ENCODE results near the gene WDR1. TPM values are rescaled to one million over a fixed set of nuclear protein-coding genes. Genes with fewer than 3 reads are reported as not detected.
A peak's percentile ranks its signal among the peaks of the same experiment; 100 is the strongest.

WDR1 gene
- total RNA-seq, 2 experiments from 2014 or later = 371 to 372 TPM

- Mint-ChIP-seq H3K9me3 (no peaks in the 10 kb centered on the region), H3K27me3 (no peaks in the 10 kb centered on the region), H3K4me1 (peaks cover 64% of the 10 kb centered on the region), H3K4me3 (peak overlapping the region; percentile 97), H3K36me3 (peaks cover 40% of the 10 kb centered on the region), H3K27ac (peak overlapping the region; percentile 93)
- ATAC-seq (ENCODE audit: low read depth) (no peak), DNase-seq (no peak)
- POLR2A ChIA-PET = interaction anchor here (0.7 to 4.9 kb wide), 3 partner anchors 9 to 20 kb away, joined by 3 to 104 read pairs (median 3); no protein-coding TSS in a partner anchor
These were observed 1.3 kb downstream of the WDR1 start for GRCh38 chr4:10115271-10115796.

- Mint-ChIP-seq H3K36me3 (peaks cover 45% of the 10 kb centered on the region), H3K4me3 (peak overlapping the region; percentile 97), H3K9me3 (no peaks in the 10 kb centered on the region), H3K27me3 (no peaks in the 10 kb centered on the region), H3K27ac (peak overlapping the region; percentile 60), H3K4me1 (peaks cover 72% of the 10 kb centered on the region)
- DNase-seq = no peak
- POLR2A ChIA-PET = interaction anchor here (0.7 to 1.2 kb wide), 2 partner anchors 9 to 13 kb away, joined by 3 read pairs; no protein-coding TSS in a partner anchor
- ATAC-seq (ENCODE audit: low read depth) = no peak
These were observed 2.0 kb downstream of the WDR1 start for GRCh38 chr4:10114607-10115006.

GRCh38 chr4:10114147-10114546 is 2.5 kb downstream of the WDR1 start:
- ATAC-seq (ENCODE audit: low read depth) (no peak), DNase-seq (no peak)
- Mint-ChIP-seq H3K4me3 (peak overlapping the region; percentile 97), H3K4me1 (peaks cover 76% of the 10 kb centered on the region), H3K9me3 (no peaks in the 10 kb centered on the region), H3K27me3 (no peaks in the 10 kb centered on the region), H3K36me3 (peaks cover 47% of the 10 kb centered on the region), H3K27ac (peak overlapping the region; percentile 30)
- POLR2A ChIA-PET = interaction anchor here (0.7 to 1.2 kb wide), 2 partner anchors 8 to 12 kb away, joined by 3 read pairs; no protein-coding TSS in a partner anchor

- peak overlapping the region; percentile 30 for H3K27ac Mint-ChIP-seq
- peaks cover 76% of the 10 kb centered on the region for H3K4me1 Mint-ChIP-seq
- H3K27me3 Mint-ChIP-seq = no peaks in the 10 kb centered on the region
- H3K4me3 Mint-ChIP-seq = peak overlapping the region; percentile 97
- H3K36me3 Mint-ChIP-seq = peaks cover 53% of the 10 kb centered on the region
- no peaks in the 10 kb centered on the region for H3K9me3 Mint-ChIP-seq
- POLR2A ChIA-PET = interaction anchor here (1.0 to 1.5 kb wide), 3 partner anchors 12 to 19 kb away, joined by 3 to 6 read pairs (median 3); no protein-coding TSS in a partner anchor
- ATAC-seq (ENCODE audit: low read depth) = no peak
- no peak for DNase-seq
These were observed 3.1 kb downstream of the WDR1 start for GRCh38 chr4:10113362-10114047.

- Mint-ChIP-seq H3K4me3 (peak overlapping the region; percentile 58), H3K9me3 (no peaks in the 10 kb centered on the region), H3K4me1 (peaks cover 76% of the 10 kb centered on the region), H3K27ac (no peak overlapping the region), H3K36me3 (peaks cover 56% of the 10 kb centered on the region), H3K27me3 (no peaks in the 10 kb centered on the region)
- no peak for DNase-seq
- POLR2A ChIA-PET = interaction anchor here (1.0 to 1.5 kb wide), 2 partner anchors 17 to 19 kb away, joined by 3 to 6 read pairs; no protein-coding TSS in a partner anchor
- ATAC-seq (ENCODE audit: low read depth) = no peak
These were observed 3.8 kb downstream of the WDR1 start for GRCh38 chr4:10112658-10113284.

GRCh38 chr4:10111067-10111801 is 5.4 kb downstream of the WDR1 start:
- H3K9me3 Mint-ChIP-seq = no peaks in the 10 kb centered on the region
- H3K4me3 Mint-ChIP-seq = peak overlapping the region; percentile 39
- H3K4me1 Mint-ChIP-seq = peaks cover 82% of the 10 kb centered on the region
- POLR2A ChIA-PET = interaction anchor here (1.0 to 7.6 kb wide), 3 partner anchors 9 to 71 kb away, joined by 3 to 40 read pairs (median 3); no protein-coding TSS in a partner anchor
- no peaks in the 10 kb centered on the region for H3K27me3 Mint-ChIP-seq
- peak overlapping the region; percentile 76 for H3K27ac Mint-ChIP-seq
- peaks cover 59% of the 10 kb centered on the region for H3K36me3 Mint-ChIP-seq
- ATAC-seq (ENCODE audit: low read depth) = no peak
- no peak for DNase-seq

GRCh38 chr4:10109995-10110670 is 6.5 kb downstream of the WDR1 start:
- no peaks in the 10 kb centered on the region for H3K27me3 Mint-ChIP-seq
- no peak for DNase-seq
- peak; percentile 22 for ATAC-seq (ENCODE audit: low read depth)
- H3K4me1 Mint-ChIP-seq = peaks cover 92% of the 10 kb centered on the region
- H3K9me3 Mint-ChIP-seq = no peaks in the 10 kb centered on the region
- peak overlapping the region; percentile 71 for H3K4me3 Mint-ChIP-seq
- POLR2A ChIA-PET = interaction anchor here (1.0 to 7.6 kb wide), 2 partner anchors 8 to 15 kb away, joined by 3 to 40 read pairs; no protein-coding TSS in a partner anchor
- H3K27ac Mint-ChIP-seq = peak overlapping the region; percentile 35
- peaks cover 57% of the 10 kb centered on the region for H3K36me3 Mint-ChIP-seq

GRCh38 chr4:10108818-10109783 is 7.5 kb downstream of the WDR1 start:
- Mint-ChIP-seq H3K4me1 (peaks cover 92% of the 10 kb centered on the region), H3K4me3 (peak overlapping the region; percentile 71), H3K36me3 (peaks cover 58% of the 10 kb centered on the region), H3K27ac (peak overlapping the region; percentile 80), H3K9me3 (no peaks in the 10 kb centered on the region), H3K27me3 (no peaks in the 10 kb centered on the region)
- DNase-seq (no peak), ATAC-seq (ENCODE audit: low read depth) (peak; percentile 32)
- POLR2A ChIA-PET = interaction anchor here (1.0 to 7.6 kb wide), 5 partner anchors 9 to 19 kb away, joined by 3 to 44 read pairs (median 5); partner anchors contain the start of gene WDR1

GRCh38 chr4:10108391-10108790 is 8.2 kb downstream of the WDR1 start:
- Mint-ChIP-seq H3K36me3 (peaks cover 52% of the 10 kb centered on the region), H3K9me3 (no peaks in the 10 kb centered on the region), H3K27ac (peak overlapping the region; percentile 80), H3K4me1 (peaks cover 89% of the 10 kb centered on the region), H3K4me3 (peak overlapping the region; percentile 71), H3K27me3 (no peaks in the 10 kb centered on the region)
- POLR2A ChIA-PET = interaction anchor here (1.0 to 7.6 kb wide), 5 partner anchors 8 to 19 kb away, joined by 3 to 44 read pairs (median 5); partner anchors contain the start of gene WDR1
- ATAC-seq (ENCODE audit: low read depth) (no peak), DNase-seq (no peak)

GRCh38 chr4:10107111-10108091 is 9.2 kb downstream of the WDR1 start:
- Mint-ChIP-seq H3K36me3 (peaks cover 50% of the 10 kb centered on the region), H3K4me3 (peak overlapping the region; percentile 49)
- ATAC-seq (ENCODE audit: low read depth) = no peak

More at GRCh38 chr4:10107111-10108091, 9.2 kb downstream of the WDR1 start:
- Mint-ChIP-seq H3K4me1 (peaks cover 92% of the 10 kb centered on the region), H3K27ac (peak overlapping the region; percentile 73), H3K9me3 (no peaks in the 10 kb centered on the region), H3K27me3 (no peaks in the 10 kb centered on the region)
- POLR2A ChIA-PET = interaction anchor here (1.0 to 7.6 kb wide), 3 partner anchors 8 to 12 kb away, joined by 3 to 44 read pairs (median 40); partner anchors contain the start of gene WDR1
- DNase-seq = no peak
